AG10803 (cell line): ENCODE measurements around the gene SGPP2.
A peak's percentile ranks its signal among the peaks of the same experiment; 100 is the strongest.

ENCODE experiments used
- DNase-seq: peaks from one replicate; pipeline ENCODE4 v3.0.0; 2010; ENCODE audit warnings: low read depth
- H3K4me3 ChIP-seq: 2 replicates; pipeline ENCODE4 v1.5.1; 2011; ENCODE audit warnings: mild to moderate bottlenecking, low read length, control low read depth
- TF ChIP-seq, protein P1 (sequence below): conservative IDR thresholded peaks from 2 replicates; pipeline ENCODE4 v1.5.1; 2011; ENCODE audit warnings: mild to moderate bottlenecking, low read length, control low read depth, inconsistent platforms

Gene SGPP2

DNA sequence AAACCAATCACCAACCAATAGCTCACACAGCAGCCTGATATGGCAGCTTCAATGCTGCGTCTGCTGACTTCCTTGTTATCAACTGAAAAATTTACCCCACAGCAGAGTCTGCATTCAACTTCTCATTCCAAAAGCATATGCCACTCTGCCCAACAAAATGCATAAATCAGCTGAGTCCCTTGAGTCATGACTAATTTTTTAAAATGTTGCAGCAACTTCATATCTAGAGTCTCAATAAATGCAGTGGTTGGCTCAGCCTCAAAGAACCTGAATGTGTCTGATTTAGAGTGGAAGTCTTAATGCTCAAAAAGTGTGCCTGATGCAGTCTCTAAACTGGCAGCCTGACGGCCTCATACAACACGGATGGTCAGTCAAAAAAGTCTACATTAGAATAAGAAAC is 185.0 kb downstream of the SGPP2 start:
- peak; percentile 45 for DNase-seq
- H3K4me3 ChIP-seq: no peak overlapping the region
- TF ChIP-seq, protein P1, sequence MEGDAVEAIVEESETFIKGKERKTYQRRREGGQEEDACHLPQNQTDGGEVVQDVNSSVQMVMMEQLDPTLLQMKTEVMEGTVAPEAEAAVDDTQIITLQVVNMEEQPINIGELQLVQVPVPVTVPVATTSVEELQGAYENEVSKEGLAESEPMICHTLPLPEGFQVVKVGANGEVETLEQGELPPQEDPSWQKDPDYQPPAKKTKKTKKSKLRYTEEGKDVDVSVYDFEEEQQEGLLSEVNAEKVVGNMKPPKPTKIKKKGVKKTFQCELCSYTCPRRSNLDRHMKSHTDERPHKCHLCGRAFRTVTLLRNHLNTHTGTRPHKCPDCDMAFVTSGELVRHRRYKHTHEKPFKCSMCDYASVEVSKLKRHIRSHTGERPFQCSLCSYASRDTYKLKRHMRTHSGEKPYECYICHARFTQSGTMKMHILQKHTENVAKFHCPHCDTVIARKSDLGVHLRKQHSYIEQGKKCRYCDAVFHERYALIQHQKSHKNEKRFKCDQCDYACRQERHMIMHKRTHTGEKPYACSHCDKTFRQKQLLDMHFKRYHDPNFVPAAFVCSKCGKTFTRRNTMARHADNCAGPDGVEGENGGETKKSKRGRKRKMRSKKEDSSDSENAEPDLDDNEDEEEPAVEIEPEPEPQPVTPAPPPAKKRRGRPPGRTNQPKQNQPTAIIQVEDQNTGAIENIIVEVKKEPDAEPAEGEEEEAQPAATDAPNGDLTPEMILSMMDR: no peak
